BE2C (cell line): ENCODE results near the gene CDH13.

Experiments used
- DNase-seq: peaks from one replicate; pipeline ENCODE4 v3.0.0-alpha.2; 2020
- H3K27me3 ChIP-seq: fragments of 250-450 bp; sonication (Bioruptor Pico); 2 replicates; pipeline ENCODE4 v1.5.1; 2020; ENCODE audit warnings: mild to moderate bottlenecking
- H3K36me3 ChIP-seq: fragments of 250-450 bp; sonication (Bioruptor Pico); 2 replicates; pipeline ENCODE4 v1.5.1; 2020; ENCODE audit warnings: mild to moderate bottlenecking
- H3K4me1 ChIP-seq: fragments of 250-450 bp; sonication (Bioruptor Pico); 2 replicates; pipeline ENCODE4 v1.5.1; 2020
- H3K4me3 ChIP-seq: 2 replicates; pipeline ENCODE4 v1.5.1; 2011; ENCODE audit warnings: low read depth, low read length
- H3K9me3 ChIP-seq: fragments of 250-450 bp; sonication (Bioruptor Pico); 2 replicates; pipeline ENCODE4 v1.5.1; 2020
- CTCF ChIP-seq: IDR thresholded peaks from 2 replicates; pipeline ENCODE4 v1.5.1; 2012; ENCODE audit warnings: mild to moderate bottlenecking, low read depth, low read length

CDH13 gene

GRCh38 chr16:83831456-83831987 is 1204.8 kb downstream of the CDH13 start:
- Histone ChIP-seq H3K36me3 (no peaks in the 10 kb centered on the region), H3K4me3 (no peak overlapping the region), H3K9me3 (no peaks in the 10 kb centered on the region), H3K27me3 (no peaks in the 10 kb centered on the region), H3K4me1 (no peaks in the 10 kb centered on the region)
- no peak for TF ChIP-seq CTCF
- DNase-seq, result no peak

- Histone ChIP-seq H3K4me3 (no peak overlapping the region), H3K9me3 (no peaks in the 10 kb centered on the region), H3K4me1 (no peaks in the 10 kb centered on the region), H3K36me3 (no peaks in the 10 kb centered on the region), H3K27me3 (peaks cover 3% of the 10 kb centered on the region)
- TF ChIP-seq CTCF, result no peak
- DNase-seq, result no peak
Measured at GRCh38 chr16:83833921-83834320, 1207.2 kb downstream of the CDH13 start.

- no peak for DNase-seq
- no peak overlapping the region for H3K4me3 ChIP-seq
- no peak for TF ChIP-seq CTCF
- no peaks in the 10 kb centered on the region for H3K9me3 ChIP-seq
- no peaks in the 10 kb centered on the region for H3K36me3 ChIP-seq
- H3K4me1 ChIP-seq, result no peaks in the 10 kb centered on the region
- H3K27me3 ChIP-seq, result peaks cover 3% of the 10 kb centered on the region
Measured at GRCh38 chr16:83835586-83836566, 1209.1 kb downstream of the CDH13 start.

GRCh38 chr16:83837566-83837965 is 1210.8 kb downstream of the CDH13 start:
- no peak for TF ChIP-seq CTCF
- no peak for DNase-seq
- no peaks in the 10 kb centered on the region for H3K4me1 ChIP-seq
- H3K4me3 ChIP-seq, result no peak overlapping the region
- peaks cover 3% of the 10 kb centered on the region for H3K27me3 ChIP-seq
- H3K36me3 ChIP-seq, result no peaks in the 10 kb centered on the region
- no peaks in the 10 kb centered on the region for H3K9me3 ChIP-seq

GRCh38 chr16:83838151-83838550 is 1211.4 kb downstream of the CDH13 start:
- H3K9me3 ChIP-seq, result no peaks in the 10 kb centered on the region
- H3K27me3 ChIP-seq, result peaks cover 3% of the 10 kb centered on the region
- H3K36me3 ChIP-seq, result no peaks in the 10 kb centered on the region
- H3K4me3 ChIP-seq, result no peak overlapping the region
- no peak for DNase-seq
- TF ChIP-seq CTCF, result no peak
- no peaks in the 10 kb centered on the region for H3K4me1 ChIP-seq

- H3K4me3 ChIP-seq, result no peak overlapping the region
- H3K36me3 ChIP-seq, result no peaks in the 10 kb centered on the region
- peaks cover 3% of the 10 kb centered on the region for H3K27me3 ChIP-seq
- no peak for TF ChIP-seq CTCF
- H3K4me1 ChIP-seq, result no peaks in the 10 kb centered on the region
- no peak for DNase-seq
- no peaks in the 10 kb centered on the region for H3K9me3 ChIP-seq
Measured at GRCh38 chr16:83839561-83839960, 1212.8 kb downstream of the CDH13 start.
